G401.6 (cell line): ENCODE results near the gene GRID1.

Experiments used
- FAIRE-seq: peaks from 2 replicates; lab custom pipeline; 2012; peaks lifted over from hg19 to GRCh38; lab: Jason Lieb, UNC

GRID1 gene

GRCh38 chr10:85610381-85611092, 756.1 kb downstream of the GRID1 start:
- no peak for FAIRE-seq

DNA sequence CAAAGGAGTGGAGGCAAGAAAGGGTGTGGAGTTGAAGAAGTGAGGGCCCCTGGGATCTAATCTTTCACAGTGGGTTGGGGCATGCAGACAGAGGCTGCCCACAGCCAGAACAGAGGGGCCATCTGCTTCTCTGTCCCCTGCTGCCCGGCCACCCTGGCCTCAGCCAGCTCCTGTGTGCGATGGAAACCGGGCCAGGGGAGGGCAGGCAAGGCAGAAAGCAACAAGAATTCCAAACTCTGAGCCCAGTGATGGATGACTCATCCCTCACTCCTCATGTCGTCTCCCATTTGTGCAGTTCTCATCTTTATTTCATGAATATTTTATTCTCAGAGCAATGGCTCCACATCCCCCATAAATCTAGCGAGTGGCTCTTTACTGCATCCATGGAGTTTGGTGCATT, 757.1 kb downstream of the GRID1 start:
- FAIRE-seq, result no peak

- no peak for FAIRE-seq
These were observed 757.9 kb downstream of the GRID1 start for GRCh38 chr10:85608706-85609105.

DNA sequence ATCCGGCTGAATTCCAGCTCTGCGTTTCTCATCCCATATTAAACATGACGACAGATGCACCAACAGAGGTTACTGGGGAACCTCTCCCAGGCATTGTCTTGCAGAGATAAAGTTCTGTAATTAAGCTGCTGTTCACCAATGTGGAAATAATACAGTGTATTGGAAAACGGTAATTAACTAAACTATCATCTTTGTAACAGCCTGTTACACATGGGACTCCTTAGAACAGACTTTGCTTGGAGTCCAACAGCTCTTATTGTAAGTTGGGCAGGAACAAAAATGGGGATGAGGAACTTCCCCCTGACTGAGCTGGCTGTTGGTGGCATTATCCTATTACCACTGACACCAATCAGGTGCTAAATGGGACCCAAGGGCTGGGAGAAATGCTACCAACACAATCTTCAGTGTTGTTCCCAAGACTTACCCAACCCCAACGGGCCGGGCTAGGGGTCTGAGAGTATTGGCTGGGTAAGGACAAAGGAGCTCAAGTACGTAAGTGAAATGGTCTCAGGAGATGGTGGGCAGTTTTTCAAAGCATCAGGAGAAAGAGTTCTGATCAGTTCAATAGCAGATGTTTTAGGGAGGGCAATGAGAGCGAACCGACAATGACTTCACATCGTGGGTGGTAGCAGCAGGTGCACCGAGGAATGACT, 759.4 kb downstream of the GRID1 start:
- FAIRE-seq, result no peak

DNA sequence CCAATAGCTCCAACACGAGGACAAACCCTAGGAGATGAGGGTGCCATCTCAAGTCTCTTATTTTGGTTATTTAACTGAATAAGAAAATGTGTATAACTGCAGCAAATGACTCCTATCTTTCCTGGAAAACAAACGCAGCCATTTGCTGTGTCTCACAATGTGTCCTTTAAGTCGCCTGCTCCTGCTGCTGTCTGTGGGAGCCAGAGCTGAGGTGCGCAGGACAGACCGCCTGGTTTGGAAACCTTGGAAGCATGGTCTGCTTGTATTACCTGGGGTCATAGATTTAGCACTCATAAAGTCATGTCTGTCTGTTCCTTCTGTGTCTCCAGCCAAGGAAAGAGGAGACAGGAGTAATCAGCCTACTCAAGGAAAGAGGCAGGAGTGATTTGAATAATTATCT, 760.2 kb downstream of the GRID1 start:
- no peak for FAIRE-seq

- FAIRE-seq, result no peak
These were observed 761.7 kb downstream of the GRID1 start for GRCh38 chr10:85604884-85605283.

- no peak for FAIRE-seq
These were observed 762.4 kb downstream of the GRID1 start for GRCh38 chr10:85604136-85604725.

DNA sequence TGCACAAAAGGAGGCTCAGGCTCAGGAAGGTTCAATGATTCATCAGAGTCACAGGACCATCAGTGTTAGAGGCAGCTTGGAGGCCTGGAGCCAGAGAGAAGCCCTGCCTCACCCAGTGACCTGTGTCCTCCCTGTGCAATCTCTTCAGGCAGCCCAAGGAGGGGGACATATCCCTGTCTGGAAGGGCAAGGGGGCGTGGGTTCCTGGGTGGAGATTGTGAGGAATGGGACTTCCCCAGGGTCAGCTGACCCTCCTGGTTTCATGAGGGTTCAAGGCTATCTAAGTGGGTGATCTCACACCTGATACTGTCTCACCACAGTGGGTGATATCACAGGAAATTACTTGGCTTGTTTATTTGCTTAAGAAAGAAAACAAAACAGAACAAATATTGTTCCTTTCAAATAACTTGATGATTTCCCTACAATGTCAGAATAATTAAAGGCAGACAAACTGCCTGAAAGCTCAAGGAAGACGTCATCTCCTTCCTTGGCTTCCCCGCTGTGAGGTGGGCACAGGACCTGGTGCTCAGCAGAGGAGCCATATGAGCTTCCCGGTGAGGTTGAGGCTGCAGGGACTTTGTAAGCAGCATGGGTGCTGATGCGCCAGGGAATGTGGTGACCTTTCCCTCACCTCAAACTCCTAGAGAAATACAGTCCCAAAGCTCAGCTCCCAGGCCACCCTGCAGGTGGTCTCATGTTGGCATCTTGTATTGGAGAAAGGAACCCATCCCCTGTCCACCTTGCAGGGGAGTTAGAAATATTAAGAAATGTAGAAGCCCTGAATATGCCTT, 763.2 kb downstream of the GRID1 start:
- FAIRE-seq, result no peak

DNA sequence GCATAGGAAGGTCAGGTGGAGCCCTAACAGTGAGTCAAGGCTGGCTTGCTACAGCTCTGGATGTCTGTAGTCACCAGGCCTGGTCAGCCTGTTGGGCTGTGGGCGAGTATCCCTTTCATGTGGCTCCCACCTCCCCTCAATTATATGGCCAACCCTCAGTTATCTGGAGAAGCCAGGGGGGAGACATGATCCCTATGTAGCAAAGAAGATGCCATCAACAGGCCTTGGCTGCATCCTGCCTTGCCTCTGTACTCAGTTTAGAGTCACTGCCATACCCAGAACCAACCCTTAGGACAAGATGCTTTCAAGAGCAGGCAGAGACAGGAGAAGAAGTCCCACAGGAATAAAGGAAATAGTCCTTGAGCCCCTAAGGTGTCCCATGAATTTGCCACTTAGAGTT, 763.9 kb downstream of the GRID1 start:
- no peak for FAIRE-seq

DNA sequence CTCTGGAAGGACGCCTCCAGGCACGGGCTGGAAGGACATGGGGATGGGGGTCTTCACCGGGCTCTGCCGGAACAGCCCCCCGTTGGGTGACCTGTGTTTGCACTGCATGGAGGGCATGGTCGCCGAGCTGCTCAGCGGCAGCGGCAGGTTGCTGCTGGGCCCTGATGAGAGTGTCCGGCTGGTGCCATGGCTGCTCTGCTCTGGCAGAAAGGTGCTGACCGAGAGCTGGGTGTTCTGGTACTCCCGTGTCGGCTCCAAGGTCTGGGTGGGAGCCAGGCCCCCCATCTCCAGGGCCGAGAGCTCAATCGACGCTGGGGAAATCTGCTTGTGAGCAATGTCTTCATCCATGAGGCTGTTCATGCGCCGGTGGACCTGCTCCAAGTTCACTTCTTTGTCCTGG, 764.3 kb downstream of the GRID1 start:
- FAIRE-seq, result no peak

DNA sequence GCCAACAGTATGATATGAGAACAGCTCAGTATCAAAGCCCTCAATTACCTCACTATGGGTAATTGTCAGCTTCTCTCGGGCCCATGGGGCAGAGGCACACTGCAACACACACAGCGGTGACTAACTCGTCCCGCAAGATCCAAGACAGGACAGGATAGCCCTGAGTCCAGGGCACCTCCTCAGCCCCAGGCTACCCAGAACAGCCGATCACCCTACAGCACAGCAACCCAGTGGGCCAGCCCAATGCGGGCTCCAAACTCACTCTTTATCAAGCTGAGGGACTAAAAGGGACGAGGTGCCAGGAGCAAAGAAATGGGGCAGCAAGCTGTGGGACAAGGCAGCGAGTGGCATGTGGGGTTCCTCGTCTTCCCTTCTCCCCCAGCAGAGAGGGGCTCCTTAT, 765.1 kb downstream of the GRID1 start:
- no peak for FAIRE-seq

- FAIRE-seq, result no peak
These were observed 765.9 kb downstream of the GRID1 start for GRCh38 chr10:85600744-85601081.

- no peak for FAIRE-seq
These were observed 766.4 kb downstream of the GRID1 start for GRCh38 chr10:85600026-85600743.

GRCh38 chr10:85599081-85599480, 767.5 kb downstream of the GRID1 start:
- FAIRE-seq, result no peak

- no peak for FAIRE-seq
These were observed 767.9 kb downstream of the GRID1 start for GRCh38 chr10:85598646-85599045.

DNA sequence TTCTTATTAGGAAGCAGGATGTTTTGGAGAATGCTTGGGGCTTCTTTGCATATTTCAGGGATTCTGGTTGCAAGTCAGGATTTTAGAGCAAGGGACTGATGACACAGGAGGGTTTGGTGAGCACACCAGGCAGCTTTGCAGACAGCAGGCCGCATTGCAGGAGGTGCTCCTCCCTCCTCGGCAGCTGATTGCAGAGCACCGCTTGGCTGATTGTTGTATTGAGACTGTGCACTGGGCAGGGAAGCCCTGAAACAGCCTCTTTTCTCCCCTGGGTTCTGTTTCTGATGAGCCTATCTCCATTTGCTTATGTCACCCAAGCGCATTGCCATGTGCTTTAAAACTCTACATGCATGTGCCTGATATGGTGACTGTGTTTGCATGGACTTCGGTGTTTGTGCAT, 769.6 kb downstream of the GRID1 start:
- FAIRE-seq, result no peak

- no peak for FAIRE-seq
These were observed 770.2 kb downstream of the GRID1 start for GRCh38 chr10:85596389-85596788.

DNA sequence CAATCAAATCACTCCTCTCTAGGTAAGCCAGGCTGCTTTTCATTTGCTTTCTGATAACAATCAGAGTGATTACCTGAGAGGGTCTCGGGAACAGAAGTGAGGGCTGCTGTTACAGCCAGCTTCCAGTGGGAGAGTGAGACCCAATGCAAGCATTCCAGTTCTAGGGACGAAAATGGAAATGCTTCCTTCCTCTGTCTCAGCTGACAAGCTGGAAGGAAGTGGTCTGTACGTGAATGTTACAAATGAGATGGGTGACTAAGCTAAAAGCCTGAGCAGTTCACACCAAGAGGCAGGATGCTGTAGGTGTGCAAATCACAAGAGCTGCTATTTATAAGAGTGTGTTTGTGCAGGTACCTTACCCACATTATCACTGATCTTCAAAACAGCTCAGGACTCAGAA, 772.4 kb downstream of the GRID1 start:
- FAIRE-seq, result no peak

- no peak for FAIRE-seq
These were observed 773.3 kb downstream of the GRID1 start for GRCh38 chr10:85593226-85593772.

DNA sequence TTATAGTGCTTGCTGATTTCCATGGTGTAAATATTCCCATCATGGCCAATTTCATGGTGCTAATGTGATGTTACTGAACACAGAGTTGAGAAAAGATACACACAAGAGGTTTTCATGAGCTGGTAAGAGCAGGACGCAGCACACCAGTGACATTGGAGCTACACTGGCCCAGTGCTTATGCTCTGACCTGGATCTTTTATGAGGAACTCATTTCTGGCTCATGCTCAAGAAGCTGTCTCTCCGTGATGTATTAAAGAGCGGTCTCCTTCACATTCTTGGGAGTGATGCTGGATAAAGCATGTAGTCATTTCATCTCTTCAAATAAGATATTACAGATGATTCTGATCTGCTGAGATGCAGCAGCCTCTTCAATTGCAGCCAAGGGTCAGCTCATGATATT, 785.2 kb downstream of the GRID1 start:
- FAIRE-seq, result no peak

- no peak for FAIRE-seq
These were observed 786.0 kb downstream of the GRID1 start for GRCh38 chr10:85580585-85580984.

DNA sequence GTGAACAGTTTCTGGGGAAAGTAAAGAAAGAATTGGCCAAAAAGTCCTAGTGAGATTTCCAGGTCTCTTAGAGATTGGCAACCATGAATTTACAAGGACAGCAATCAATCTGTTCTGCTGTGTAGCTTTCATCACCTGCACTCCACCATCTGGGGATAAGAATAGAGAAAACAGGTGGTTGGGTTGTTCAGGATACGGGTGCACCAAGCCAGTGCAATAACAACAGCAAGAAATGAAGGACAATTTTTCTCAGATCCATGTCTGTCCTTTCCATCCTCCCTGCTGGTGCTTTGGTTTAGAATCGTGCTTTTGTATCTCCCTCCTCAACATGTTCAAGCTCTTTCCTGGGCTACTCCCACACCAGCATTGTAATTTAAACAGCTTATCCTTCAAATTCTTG, 787.7 kb downstream of the GRID1 start:
- no peak for FAIRE-seq
